Thyroid gland (tissue), 4 donors: ENCODE measurements around the gene ARHGAP22. TPM values are rescaled to one million over a fixed set of nuclear protein-coding genes. Genes with fewer than 3 reads are reported as not detected.

Source experiments
- DNase-seq, 2 donors: peaks; one replicate each; pipeline ENCODE4 v3.0.0-alpha.2; 2019
- H3K27ac ChIP-seq, 3 donors: fragments of 200-600 bp; sonication (generic); 1 replicate in 2 of 3; 2 replicates in 1 of 3; pipeline ENCODE4 v1.5.1; 2016 to 2019; ENCODE audit warnings: mild to moderate bottlenecking in 1 of 3, moderate library complexity in 1 of 3
- H3K27me3 ChIP-seq: fragments of 200-600 bp; sonication (generic); one replicate; pipeline ENCODE4 v1.5.1; 2019
- H3K36me3 ChIP-seq, 2 donors: fragments of 200-600 bp; sonication (generic); one replicate each; pipeline ENCODE4 v1.5.1; 2016 to 2019
- H3K4me1 ChIP-seq, 2 donors: fragments of 200-600 bp; sonication (generic); one replicate each; pipeline ENCODE4 v1.5.1; 2017 to 2019
- H3K4me3 ChIP-seq, 3 donors: fragments of 200-600 bp; sonication (generic); replicated peaks in 1 of 3; 1 replicate in 2 of 3; 2 replicates in 1 of 3; pipeline ENCODE4 v1.5.1; 2016; ENCODE audit warnings: mild to moderate bottlenecking in 1 of 3
- H3K9me3 ChIP-seq: fragments of 200-600 bp; sonication (generic); one replicate; pipeline ENCODE4 v1.5.1; 2017
- POLR2A ChIP-seq, 2 donors: fragments of 450-650 bp; IDR thresholded peaks; one replicate each; pipeline ENCODE4 v1.6.1; 2017; ENCODE audit warnings: antibody characterized with exemption in 2 of 2, mild to moderate bottlenecking in 2 of 2, moderate library complexity in 1 of 2
- WGBS, 2 donors: methylation state at CpG; one replicate each; pipeline ENCODE4 v1.1.5; 2017; 5-methylcytosine and 5-hydroxymethylcytosine counted together
- intact Hi-C: fragments of 100-400 bp; cut with DNase I; formaldehyde crosslinking; loops from one replicate; pipeline ENCODE4 v1.15.1; 2023
- total RNA-seq, 4 donors: library from RNA; depleted of rRNA; stranded (reverse); fragments of >200 nt; gene quantifications; one replicate each; pipeline ENCODE4 v1.2.3, GENCODE V29; 2016
- TF ChIP-seq, protein P1 (sequence below), 6 experiments: fragments of 200-600 bp in 3 of 6; fragments of 450-650 bp in 3 of 6; sonication (generic) in 3 of 6; IDR thresholded peaks; one replicate each; pipeline ENCODE4 v1.5.1; 2016 to 2019; ENCODE audit warnings: antibody characterized with exemption in 6 of 6, mild to moderate bottlenecking in 2 of 6, inconsistent platforms in 1 of 6, moderate library complexity in 1 of 6

Gene ARHGAP22
- total RNA-seq, 4 donors from 2014 or later = 3.4 to 29.5 (median 19.1) TPM

DNA sequence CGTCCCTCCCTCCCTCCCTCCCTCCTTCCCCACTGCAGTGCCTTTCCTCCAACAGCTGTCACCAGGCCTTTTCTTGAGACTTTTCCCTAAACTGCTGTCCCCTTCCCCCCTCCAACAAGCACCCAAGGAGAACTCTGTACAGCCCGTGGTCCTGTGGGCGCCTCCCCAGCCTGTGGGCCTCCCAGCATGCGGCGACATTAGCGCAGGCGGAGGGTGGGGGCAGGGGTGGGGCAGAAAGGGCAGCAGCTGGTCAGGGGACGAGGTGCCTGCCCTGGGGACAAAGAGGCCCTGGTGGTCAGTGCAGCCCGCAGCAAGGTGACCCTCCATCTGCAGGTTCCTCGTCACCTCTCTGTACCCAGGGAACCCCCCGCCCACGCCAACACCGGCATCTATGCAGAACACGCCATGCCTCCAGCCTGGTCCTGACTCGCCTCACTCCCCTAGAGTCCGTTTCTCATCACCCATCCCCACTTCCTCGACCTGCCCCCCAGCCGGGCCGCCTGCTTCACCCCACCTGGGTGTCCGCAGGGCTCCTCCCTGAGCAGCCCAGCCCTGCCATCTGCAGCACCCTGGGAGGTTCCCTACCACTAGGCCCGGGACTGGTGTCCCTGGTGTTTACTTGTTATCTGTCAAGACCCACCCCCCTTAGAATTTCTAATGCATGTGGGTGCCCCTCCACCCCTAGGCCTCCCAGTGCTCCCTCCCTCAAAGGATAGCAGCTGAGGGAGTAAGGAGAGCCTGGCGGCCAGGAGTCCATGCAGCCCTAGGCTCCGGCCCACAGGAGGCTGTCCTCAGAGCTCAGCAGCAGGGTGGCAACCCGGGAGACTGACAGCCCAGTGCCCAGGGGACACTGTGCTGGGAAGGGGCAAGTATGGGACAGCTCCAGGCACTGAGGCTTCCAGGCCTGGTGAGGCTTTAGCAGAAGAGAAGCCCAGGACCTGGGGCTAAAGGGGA is 147.8 kb downstream of the ARHGAP22 start:
- Histone ChIP-seq H3K4me1 (peaks cover 22 to 40% of the 10 kb centered on the region in 2 donors), H3K27ac (peak overlapping the region in 2 of 3 donors; percentile 24 to 58), H3K36me3 (no peaks in the 10 kb centered on the region), H3K9me3 (no peaks in the 10 kb centered on the region), H3K4me3 (no peak overlapping the region), H3K27me3 (no peaks in the 10 kb centered on the region)
- intact Hi-C loops = no loop called here
- no peak for TF ChIP-seq POLR2A (IDR thresholded peaks at IDR 0.05)
- TF ChIP-seq, protein P1, sequence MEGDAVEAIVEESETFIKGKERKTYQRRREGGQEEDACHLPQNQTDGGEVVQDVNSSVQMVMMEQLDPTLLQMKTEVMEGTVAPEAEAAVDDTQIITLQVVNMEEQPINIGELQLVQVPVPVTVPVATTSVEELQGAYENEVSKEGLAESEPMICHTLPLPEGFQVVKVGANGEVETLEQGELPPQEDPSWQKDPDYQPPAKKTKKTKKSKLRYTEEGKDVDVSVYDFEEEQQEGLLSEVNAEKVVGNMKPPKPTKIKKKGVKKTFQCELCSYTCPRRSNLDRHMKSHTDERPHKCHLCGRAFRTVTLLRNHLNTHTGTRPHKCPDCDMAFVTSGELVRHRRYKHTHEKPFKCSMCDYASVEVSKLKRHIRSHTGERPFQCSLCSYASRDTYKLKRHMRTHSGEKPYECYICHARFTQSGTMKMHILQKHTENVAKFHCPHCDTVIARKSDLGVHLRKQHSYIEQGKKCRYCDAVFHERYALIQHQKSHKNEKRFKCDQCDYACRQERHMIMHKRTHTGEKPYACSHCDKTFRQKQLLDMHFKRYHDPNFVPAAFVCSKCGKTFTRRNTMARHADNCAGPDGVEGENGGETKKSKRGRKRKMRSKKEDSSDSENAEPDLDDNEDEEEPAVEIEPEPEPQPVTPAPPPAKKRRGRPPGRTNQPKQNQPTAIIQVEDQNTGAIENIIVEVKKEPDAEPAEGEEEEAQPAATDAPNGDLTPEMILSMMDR (IDR thresholded peaks at IDR 0.05) = no peak
- no peak for DNase-seq
- 53 to 66% methylated on average over 20 to 23 of the region's 24 CpGs for WGBS, 2 donors

DNA sequence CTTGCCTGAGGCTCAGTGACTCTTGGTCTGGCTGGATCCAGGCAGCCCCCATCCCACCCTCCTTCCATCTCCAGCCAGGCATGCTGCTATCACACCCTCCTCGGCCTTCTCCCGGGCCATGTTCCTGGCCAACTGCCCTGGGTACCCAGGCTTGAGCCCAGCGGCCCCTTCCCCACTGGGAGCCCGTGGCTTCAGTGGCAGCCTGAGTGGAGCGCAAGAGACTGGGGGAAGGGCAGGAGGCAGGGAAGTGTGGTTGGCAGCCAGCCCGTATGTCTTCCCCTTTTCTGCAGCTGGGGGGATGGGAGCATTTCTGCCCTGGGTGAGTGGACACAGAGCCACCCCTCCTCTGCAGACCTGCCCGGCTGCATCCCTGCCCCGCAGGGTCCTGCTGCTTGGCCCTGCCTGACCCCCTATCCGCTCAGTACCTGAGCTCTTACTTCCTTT is 148.5 kb downstream of the ARHGAP22 start:
- Histone ChIP-seq H3K4me3 (no peak overlapping the region), H3K27me3 (no peaks in the 10 kb centered on the region), H3K4me1 (peaks cover 22 to 40% of the 10 kb centered on the region in 2 donors), H3K27ac (peak overlapping the region in 2 of 3 donors; percentile 24 to 58), H3K36me3 (no peaks in the 10 kb centered on the region), H3K9me3 (no peaks in the 10 kb centered on the region)
- 4 to 22% methylated on average over 6 to 9 of the region's 9 CpGs for WGBS, 2 donors
- TF ChIP-seq POLR2A (IDR thresholded peaks at IDR 0.05) = no peak
- TF ChIP-seq, protein P1 (IDR thresholded peaks at IDR 0.05) = no peak
- intact Hi-C loops = no loop called here
- DNase-seq = peak; percentile 96 to 97

- 73% methylated on average over 10 of the region's 15 CpGs; no CpG with 5 or more reads in 1 of the 2 donors for WGBS, 2 donors
- no peaks in the 10 kb centered on the region for H3K27me3 ChIP-seq
- intact Hi-C loops = no loop called here
- TF ChIP-seq, protein P1 (IDR thresholded peaks at IDR 0.05) = no peak
- TF ChIP-seq POLR2A (IDR thresholded peaks at IDR 0.05) = no peak
- DNase-seq = peak in 1 of 2 donors; percentile 35
- H3K9me3 ChIP-seq = no peaks in the 10 kb centered on the region
- no peaks in the 10 kb centered on the region for H3K36me3 ChIP-seq
- H3K27ac ChIP-seq = peak overlapping the region; percentile 24 to 53 (median 30)
- peaks cover 22 to 40% of the 10 kb centered on the region in 2 donors for H3K4me1 ChIP-seq
- H3K4me3 ChIP-seq = no peak overlapping the region
Measured at GRCh38 chr10:48455392-48456151, 149.3 kb downstream of the ARHGAP22 start.

GRCh38 chr10:48455055-48455391 is 149.8 kb downstream of the ARHGAP22 start:
- Histone ChIP-seq H3K4me3 (no peak overlapping the region), H3K27me3 (no peaks in the 10 kb centered on the region), H3K4me1 (peaks cover 22 to 40% of the 10 kb centered on the region in 2 donors), H3K36me3 (no peaks in the 10 kb centered on the region), H3K27ac (peak overlapping the region in 2 of 3 donors; percentile 53 to 73), H3K9me3 (no peaks in the 10 kb centered on the region)
- intact Hi-C loops = no loop called here
- no peak for DNase-seq
- no peak for TF ChIP-seq POLR2A (IDR thresholded peaks at IDR 0.05)
- TF ChIP-seq, protein P1 (IDR thresholded peaks at IDR 0.05) = no peak
- WGBS, 2 donors = 84 to 100% methylated on average over 4 to 10 of the region's 11 CpGs
